Measurements from ENCODE around the gene CENPP. TPM values are rescaled to one million over a fixed set of nuclear protein-coding genes. Genes with fewer than 3 reads are reported as not detected.
A peak's percentile ranks its signal among the peaks of the same experiment; 100 is the strongest.

Gene CENPP
- total RNA-seq, 4 donors from 2014 or later: 0.88 to 12.0 (median 4.3) TPM

DNA sequence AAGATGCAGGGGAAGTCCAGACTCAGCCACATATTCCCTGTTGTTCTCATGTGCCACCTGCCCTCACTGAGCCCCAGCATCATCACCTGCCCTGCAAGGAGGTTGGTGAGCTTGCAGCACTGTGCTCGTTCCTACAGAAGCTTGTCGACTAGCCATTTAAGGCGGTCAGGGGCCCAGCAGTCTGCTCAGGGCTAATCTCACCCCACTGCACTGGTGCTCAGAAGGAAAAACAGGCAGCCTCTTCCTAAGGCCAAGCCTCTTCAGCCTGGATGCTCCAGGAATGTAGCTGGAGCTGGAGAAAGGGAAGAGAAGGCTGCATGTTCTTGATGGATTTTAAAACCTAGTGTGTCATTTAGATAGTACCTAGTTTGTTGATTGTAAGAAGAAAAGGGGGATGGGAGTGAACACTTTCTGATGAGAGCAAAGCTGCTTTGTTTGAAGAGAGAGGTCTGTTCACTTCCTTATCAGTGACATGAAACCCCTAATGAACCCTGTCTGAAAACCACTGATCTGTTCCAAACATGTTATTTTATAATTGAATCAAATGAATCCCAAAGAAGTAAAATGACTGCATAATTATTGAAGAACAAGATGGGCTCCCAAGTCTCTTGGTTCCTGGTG lies 167.1 kb downstream of the CENPP start:
- Histone ChIP-seq H3K36me3 (no peaks in the 10 kb centered on the region), H3K27me3 (no peaks in the 10 kb centered on the region), H3K9me3 (no peaks in the 10 kb centered on the region), H3K4me1 (peaks cover 0 to 5% of the 10 kb centered on the region in 2 donors), H3K4me3 (no peak overlapping the region), H3K27ac (peak overlapping the region in 1 of 2 donors; percentile 14)
- no peak for DNase-seq
- intact Hi-C loops (cut with DNase I; ENCODE audit: low total_unique reads): no loop called here
- TF ChIP-seq POLR2A (IDR thresholded peaks at IDR 0.05): no peak
- TF ChIP-seq, protein P1, sequence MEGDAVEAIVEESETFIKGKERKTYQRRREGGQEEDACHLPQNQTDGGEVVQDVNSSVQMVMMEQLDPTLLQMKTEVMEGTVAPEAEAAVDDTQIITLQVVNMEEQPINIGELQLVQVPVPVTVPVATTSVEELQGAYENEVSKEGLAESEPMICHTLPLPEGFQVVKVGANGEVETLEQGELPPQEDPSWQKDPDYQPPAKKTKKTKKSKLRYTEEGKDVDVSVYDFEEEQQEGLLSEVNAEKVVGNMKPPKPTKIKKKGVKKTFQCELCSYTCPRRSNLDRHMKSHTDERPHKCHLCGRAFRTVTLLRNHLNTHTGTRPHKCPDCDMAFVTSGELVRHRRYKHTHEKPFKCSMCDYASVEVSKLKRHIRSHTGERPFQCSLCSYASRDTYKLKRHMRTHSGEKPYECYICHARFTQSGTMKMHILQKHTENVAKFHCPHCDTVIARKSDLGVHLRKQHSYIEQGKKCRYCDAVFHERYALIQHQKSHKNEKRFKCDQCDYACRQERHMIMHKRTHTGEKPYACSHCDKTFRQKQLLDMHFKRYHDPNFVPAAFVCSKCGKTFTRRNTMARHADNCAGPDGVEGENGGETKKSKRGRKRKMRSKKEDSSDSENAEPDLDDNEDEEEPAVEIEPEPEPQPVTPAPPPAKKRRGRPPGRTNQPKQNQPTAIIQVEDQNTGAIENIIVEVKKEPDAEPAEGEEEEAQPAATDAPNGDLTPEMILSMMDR (IDR thresholded peaks at IDR 0.05): no peak

DNA sequence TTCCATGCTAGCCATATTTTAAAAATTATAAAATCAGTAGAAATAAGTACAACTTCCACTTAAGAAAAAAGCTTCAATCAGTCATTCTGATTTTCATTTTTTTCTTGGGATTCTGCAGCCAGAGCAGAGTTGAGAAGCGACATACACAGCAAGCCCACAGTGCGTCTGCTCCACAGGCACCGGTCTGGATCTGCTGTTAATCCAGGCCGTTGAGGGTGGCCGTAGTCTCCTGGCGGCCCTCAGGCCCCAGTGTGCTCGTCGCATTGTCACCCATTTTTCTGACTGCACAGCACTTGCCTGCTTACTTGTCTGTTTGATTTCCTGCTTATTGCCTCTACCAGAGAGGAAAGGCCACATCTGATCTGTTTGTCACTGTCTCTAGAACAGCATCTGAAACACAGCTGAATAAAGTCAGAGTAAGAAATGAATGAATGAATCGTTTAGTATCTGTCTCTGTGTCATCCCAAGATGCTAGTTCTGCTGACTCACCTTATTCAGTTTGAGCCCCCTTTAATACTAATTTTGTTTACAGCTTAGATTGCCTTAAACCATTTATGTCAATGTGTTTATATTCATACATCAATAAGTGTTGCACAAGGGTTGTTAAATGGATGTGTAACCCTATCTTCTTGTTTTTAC lies 168.1 kb downstream of the CENPP start:
- DNase-seq: no peak
- Histone ChIP-seq H3K4me3 (no peak overlapping the region), H3K27ac (peak overlapping the region; percentile 0 to 14), H3K9me3 (no peaks in the 10 kb centered on the region), H3K27me3 (no peaks in the 10 kb centered on the region), H3K36me3 (no peaks in the 10 kb centered on the region), H3K4me1 (peaks cover 0 to under 1% of the 10 kb centered on the region in 2 donors)
- TF ChIP-seq, protein P1 (IDR thresholded peaks at IDR 0.05): no peak
- no peak for TF ChIP-seq POLR2A (IDR thresholded peaks at IDR 0.05)
- intact Hi-C loops (cut with DNase I; ENCODE audit: low total_unique reads): no loop called here

DNA sequence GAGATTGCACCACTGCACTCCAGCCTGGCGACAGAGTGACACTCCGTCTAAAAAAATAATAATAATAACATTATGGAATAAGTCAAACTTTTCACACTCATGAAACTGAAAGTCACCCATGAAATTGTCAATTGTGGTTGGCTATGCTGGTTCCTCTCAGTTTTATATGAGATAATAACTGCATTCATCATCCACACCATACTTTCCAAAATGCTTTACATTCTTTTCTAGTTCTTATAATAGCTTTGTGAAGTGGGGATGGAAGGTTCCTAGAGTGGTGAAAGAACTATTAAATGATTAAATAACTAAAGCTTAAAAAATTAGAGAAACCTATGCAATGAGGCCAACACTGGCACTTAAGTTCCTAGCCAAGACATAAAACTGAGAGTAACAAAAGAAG lies 169.1 kb downstream of the CENPP start:
- Histone ChIP-seq H3K4me1 (no peaks in the 10 kb centered on the region), H3K27ac (no peak overlapping the region), H3K9me3 (no peaks in the 10 kb centered on the region), H3K4me3 (no peak overlapping the region), H3K27me3 (no peaks in the 10 kb centered on the region), H3K36me3 (no peaks in the 10 kb centered on the region)
- intact Hi-C loops (cut with DNase I; ENCODE audit: low total_unique reads): no loop called here
- DNase-seq: no peak
- no peak for TF ChIP-seq POLR2A (IDR thresholded peaks at IDR 0.05)
- TF ChIP-seq, protein P1 (IDR thresholded peaks at IDR 0.05): no peak

DNA sequence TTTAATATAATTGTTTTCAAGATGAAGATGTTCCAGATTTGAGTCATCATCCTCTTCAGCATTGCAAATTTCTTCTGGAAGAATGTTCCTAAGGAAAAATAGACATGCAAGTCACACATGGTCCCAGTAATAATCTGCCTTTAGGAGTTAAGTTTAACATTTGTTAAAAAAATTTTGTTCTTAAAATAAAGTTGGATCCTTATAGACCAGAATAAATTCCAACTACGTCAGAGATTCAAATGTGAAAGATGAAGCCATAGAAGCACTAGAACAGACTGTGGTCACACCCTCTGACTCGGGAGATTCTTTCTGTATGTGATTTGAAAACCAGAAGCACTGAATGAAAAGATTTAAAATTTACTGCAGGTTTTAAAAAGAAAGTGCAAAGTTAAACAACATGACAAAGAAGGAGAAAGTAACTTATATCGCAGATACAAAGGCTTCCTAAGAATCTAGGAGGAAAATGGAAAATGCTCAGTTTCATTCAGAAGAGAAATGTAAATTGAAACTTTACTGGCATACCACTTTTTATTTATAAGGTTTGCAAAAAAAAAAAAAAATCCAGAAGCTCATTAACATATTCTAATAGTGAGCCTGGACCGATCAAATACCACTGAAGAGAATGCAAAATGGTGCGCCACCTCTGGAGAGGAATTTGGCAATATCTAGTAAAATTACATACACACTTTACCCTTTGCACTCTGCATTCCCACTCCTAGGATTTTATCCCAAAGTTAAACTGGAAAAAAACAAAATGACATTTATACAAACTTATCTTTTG lies 170.8 kb downstream of the CENPP start:
- no peaks in the 10 kb centered on the region for H3K4me1 ChIP-seq

More for the DNA sequence above, 170.8 kb downstream of the CENPP start:
- Histone ChIP-seq H3K36me3 (no peaks in the 10 kb centered on the region), H3K4me3 (no peak overlapping the region), H3K9me3 (no peaks in the 10 kb centered on the region), H3K27me3 (no peaks in the 10 kb centered on the region), H3K27ac (no peak overlapping the region)
- intact Hi-C loops (cut with DNase I; ENCODE audit: low total_unique reads): no loop called here
- no peak for DNase-seq
- TF ChIP-seq, protein P1 (IDR thresholded peaks at IDR 0.05): no peak
- TF ChIP-seq POLR2A (IDR thresholded peaks at IDR 0.05): no peak
